B cell (primary cell): ENCODE measurements around the gene EEFSEC.

Experiments used
- CTCF ChIP-seq: fragments of 200-600 bp; IDR thresholded peaks from one replicate; pipeline ENCODE4 v1.8.0; 2022; ENCODE audit warnings: antibody characterized with exemption, mild to moderate bottlenecking
- EZH2 ChIP-seq: IDR thresholded peaks from 2 replicates; pipeline ENCODE4 v1.6.1; 2012; ENCODE audit warnings: borderline replicate concordance, low read depth, mild to moderate bottlenecking, moderate library complexity, low read length; ENCODE audit not compliant: insufficient read depth, poor library complexity, severe bottlenecking

- no peak for TF ChIP-seq CTCF
- no peak for TF ChIP-seq EZH2
Measured at GRCh38 chr3:128436214-128436613, 282.9 kb downstream of the EEFSEC start.
